ENCODE results near the gene RNF208.

DNA sequence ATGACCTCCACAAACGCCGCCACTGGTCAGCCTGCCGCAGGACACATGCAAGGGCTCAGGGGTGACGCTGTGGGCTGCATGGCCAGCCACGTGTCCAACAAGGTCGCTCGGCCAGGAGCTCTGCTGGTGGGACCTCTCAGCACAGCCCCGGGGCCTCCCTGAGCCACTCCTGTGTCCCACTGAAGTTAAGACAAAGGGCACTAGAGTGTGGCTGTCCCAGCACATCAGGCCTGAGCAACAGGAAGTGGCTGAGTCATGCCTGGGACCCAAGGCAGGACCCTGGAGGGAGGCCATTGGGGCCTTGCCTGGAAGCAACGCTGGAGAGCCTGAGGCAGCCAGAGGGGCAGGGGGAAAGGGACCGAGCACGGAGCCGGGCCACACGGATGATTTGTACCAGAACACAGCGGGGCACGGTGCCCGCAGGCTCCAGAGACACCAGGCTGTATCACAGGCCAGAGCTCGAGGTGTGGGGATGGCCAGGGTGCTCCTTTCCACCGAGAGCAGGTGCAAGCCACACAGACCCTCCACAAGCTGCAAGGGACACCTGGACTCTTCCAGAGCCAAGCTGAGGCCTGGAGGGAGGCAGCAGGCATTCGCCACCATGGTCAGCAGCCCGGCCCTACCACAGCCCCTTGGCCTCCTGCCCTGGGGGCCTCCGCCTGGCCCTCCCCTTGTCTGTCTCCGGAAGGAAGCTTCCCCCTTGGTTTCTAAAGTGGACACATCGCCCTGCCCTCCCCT lies 43.7 kb downstream of the RNF208 start:
- TF ChIP-seq, protein P1, sequence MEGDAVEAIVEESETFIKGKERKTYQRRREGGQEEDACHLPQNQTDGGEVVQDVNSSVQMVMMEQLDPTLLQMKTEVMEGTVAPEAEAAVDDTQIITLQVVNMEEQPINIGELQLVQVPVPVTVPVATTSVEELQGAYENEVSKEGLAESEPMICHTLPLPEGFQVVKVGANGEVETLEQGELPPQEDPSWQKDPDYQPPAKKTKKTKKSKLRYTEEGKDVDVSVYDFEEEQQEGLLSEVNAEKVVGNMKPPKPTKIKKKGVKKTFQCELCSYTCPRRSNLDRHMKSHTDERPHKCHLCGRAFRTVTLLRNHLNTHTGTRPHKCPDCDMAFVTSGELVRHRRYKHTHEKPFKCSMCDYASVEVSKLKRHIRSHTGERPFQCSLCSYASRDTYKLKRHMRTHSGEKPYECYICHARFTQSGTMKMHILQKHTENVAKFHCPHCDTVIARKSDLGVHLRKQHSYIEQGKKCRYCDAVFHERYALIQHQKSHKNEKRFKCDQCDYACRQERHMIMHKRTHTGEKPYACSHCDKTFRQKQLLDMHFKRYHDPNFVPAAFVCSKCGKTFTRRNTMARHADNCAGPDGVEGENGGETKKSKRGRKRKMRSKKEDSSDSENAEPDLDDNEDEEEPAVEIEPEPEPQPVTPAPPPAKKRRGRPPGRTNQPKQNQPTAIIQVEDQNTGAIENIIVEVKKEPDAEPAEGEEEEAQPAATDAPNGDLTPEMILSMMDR (IDR thresholded peaks at IDR 0.05), result no peak
- TF ChIP-seq EZH2 (IDR thresholded peaks at IDR 0.05), result no peak
